Astrocyte (in vitro differentiated cells and primary cell): Measurements from ENCODE around the gene MGAT3.

ENCODE experiments used
- CTCF ChIP-seq: IDR thresholded peaks from 2 replicates; pipeline ENCODE4 v1.5.1; 2011; ENCODE audit warnings: low read depth, mild to moderate bottlenecking, inconsistent platforms, low read length, moderate library complexity; ENCODE audit not compliant: insufficient read depth
- EZH2 ChIP-seq: IDR thresholded peaks from 2 replicates; pipeline ENCODE4 v1.6.1; 2012; ENCODE audit warnings: mild to moderate bottlenecking, low read length, inconsistent platforms; ENCODE audit not compliant: insufficient read depth

GRCh38 chr22:39467390-39467895 is 10.6 kb downstream of the MGAT3 start:
- TF ChIP-seq CTCF (no peak), EZH2 (no peak)
